NT2/D1 (cell line): ENCODE measurements around the gene ABHD1.

Experiments
- SUZ12 ChIP-seq: IDR thresholded peaks from 2 replicates; pipeline ENCODE4 v1.6.1; 2011; ENCODE audit not compliant: insufficient read length, insufficient read depth; ENCODE audit errors: extremely low read depth
- YY1 ChIP-seq: IDR thresholded peaks from 2 replicates; pipeline ENCODE4 v1.6.1; 2011; ENCODE audit not compliant: insufficient read length, insufficient read depth
- ZNF274 ChIP-seq: IDR thresholded peaks from 2 replicates; pipeline ENCODE4 v1.6.1; 2011; ENCODE audit warnings: mild to moderate bottlenecking, low read depth, low read length

GRCh38 chr2:27087823-27088410 lies 35.7 kb upstream of the ABHD1 start:
- no peak for TF ChIP-seq SUZ12
- no peak for TF ChIP-seq ZNF274
- TF ChIP-seq YY1: no peak
